A673 (cell line): ENCODE data around the gene SDK1.

Experiments
- EZH2 ChIP-seq: fragments of 200-600 bp; sonication (generic); IDR thresholded peaks from 2 replicates; pipeline ENCODE4 v1.6.1; 2017; ENCODE audit warnings: borderline replicate concordance, low read depth, mild to moderate bottlenecking, mixed read lengths, antibody characterized with exemption, low read length; ENCODE audit not compliant: poor library complexity, severe bottlenecking
- TF ChIP-seq, protein P1 (sequence below): fragments of 300-800, 200-600 bp; sonication (generic); conservative IDR thresholded peaks from 2 replicates; pipeline ENCODE4 v1.5.1; 2017; ENCODE audit warnings: low read depth, mild to moderate bottlenecking, antibody characterized with exemption, low read length, moderate library complexity, mixed read lengths

DNA sequence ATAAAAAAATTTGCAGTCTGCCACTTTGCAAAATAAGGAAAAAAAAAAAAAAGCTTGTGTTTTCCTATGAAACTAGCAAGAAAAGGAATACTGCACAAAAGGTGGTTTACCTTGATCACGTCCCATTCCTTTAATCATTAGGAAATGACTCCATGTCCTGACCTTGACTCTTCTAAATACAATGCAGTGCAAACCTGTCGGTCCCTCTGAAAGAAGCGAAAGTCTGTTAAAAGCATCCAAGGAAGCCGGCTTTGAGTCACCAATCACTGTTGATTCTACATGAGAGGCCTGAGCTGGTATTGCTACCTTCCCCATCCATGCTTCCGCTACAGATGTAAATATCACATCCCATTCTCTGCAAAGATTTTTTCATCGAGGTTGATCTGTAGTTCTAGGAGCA, 652.1 kb downstream of the SDK1 start:
- no peak for TF ChIP-seq EZH2
- TF ChIP-seq, protein P1, sequence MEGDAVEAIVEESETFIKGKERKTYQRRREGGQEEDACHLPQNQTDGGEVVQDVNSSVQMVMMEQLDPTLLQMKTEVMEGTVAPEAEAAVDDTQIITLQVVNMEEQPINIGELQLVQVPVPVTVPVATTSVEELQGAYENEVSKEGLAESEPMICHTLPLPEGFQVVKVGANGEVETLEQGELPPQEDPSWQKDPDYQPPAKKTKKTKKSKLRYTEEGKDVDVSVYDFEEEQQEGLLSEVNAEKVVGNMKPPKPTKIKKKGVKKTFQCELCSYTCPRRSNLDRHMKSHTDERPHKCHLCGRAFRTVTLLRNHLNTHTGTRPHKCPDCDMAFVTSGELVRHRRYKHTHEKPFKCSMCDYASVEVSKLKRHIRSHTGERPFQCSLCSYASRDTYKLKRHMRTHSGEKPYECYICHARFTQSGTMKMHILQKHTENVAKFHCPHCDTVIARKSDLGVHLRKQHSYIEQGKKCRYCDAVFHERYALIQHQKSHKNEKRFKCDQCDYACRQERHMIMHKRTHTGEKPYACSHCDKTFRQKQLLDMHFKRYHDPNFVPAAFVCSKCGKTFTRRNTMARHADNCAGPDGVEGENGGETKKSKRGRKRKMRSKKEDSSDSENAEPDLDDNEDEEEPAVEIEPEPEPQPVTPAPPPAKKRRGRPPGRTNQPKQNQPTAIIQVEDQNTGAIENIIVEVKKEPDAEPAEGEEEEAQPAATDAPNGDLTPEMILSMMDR = no peak
